Kidney (tissue), 14 donors: ENCODE data around the gene PGBD2. TPM values are rescaled to one million over a fixed set of nuclear protein-coding genes. Genes with fewer than 3 reads are reported as not detected.
A peak's percentile ranks its signal among the peaks of the same experiment; 100 is the strongest.

Experiments used
- DNase-seq, 5 donors: peaks; one replicate each; pipeline ENCODE4 v3.0.0-alpha.2; 2013 to 2020
- FAIRE-seq: peaks from 2 replicates; lab custom pipeline; 2012; peaks lifted over from hg19 to GRCh38; lab: Jason Lieb, UNC
- H3K27ac ChIP-seq, 2 donors: one replicate each; pipeline ENCODE4 v1.7.0; 2013; ENCODE audit warnings: low read depth in 2 of 2, low read length in 2 of 2, inconsistent platforms in 1 of 2
- H3K27me3 ChIP-seq: one replicate; pipeline ENCODE4 v1.7.1; 2013; ENCODE audit warnings: low read length, inconsistent platforms; ENCODE audit not compliant: control insufficient read depth, insufficient read depth
- H3K36me3 ChIP-seq, 3 donors: one replicate each; pipeline versions ENCODE4 v1.7.0 to v1.7.1; 2013; ENCODE audit warnings: low read length in 3 of 3, control low read depth in 1 of 3, inconsistent platforms in 1 of 3; ENCODE audit not compliant: insufficient read depth in 3 of 3, control insufficient read depth in 2 of 3
- H3K4me1 ChIP-seq, 3 donors: one replicate each; pipeline versions ENCODE4 v1.7.0 to v1.7.1; 2013; ENCODE audit warnings: low read length in 3 of 3, inconsistent platforms in 1 of 3, low read depth in 1 of 3; ENCODE audit not compliant: control insufficient read depth in 2 of 3, insufficient read depth in 2 of 3
- H3K4me3 ChIP-seq, 3 donors: one replicate each; pipeline versions ENCODE4 v1.7.0 to v1.8.1; 2013; ENCODE audit warnings: low read length in 3 of 3, control low read depth in 1 of 3, inconsistent platforms in 1 of 3
- H3K9ac ChIP-seq, 3 donors: one replicate each; pipeline versions ENCODE4 v1.7.0 to v1.7.1; 2013; ENCODE audit warnings: low read length in 3 of 3, control low read depth in 1 of 3, inconsistent platforms in 1 of 3
- H3K9me3 ChIP-seq, 3 donors: one replicate each; pipeline versions ENCODE4 v1.7.0 to v1.7.1; 2013; ENCODE audit warnings: low read length in 3 of 3, control low read depth in 1 of 3, inconsistent platforms in 1 of 3; ENCODE audit not compliant: control insufficient read depth in 2 of 3, insufficient read depth in 1 of 3
- intact Hi-C: fragments of 100-400 bp; cut with DNase I; formaldehyde crosslinking; loops from one replicate; pipeline ENCODE4 v1.11.1; 2022
- polyA plus RNA-seq: library from polyadenylated mRNA; stranded (reverse); fragments of 350-450 nt; fragmentation: Illumina TruSeq; extraction: RNeasy Lipid Tissue Mini Kit (QIAGEN cat#74804); gene quantifications from one replicate; pipeline ENCODE4 v1.2.3, GENCODE V29; 2014; ENCODE audit warnings: low read depth, low replicate concordance; ENCODE audit not compliant: insufficient read depth
- total RNA-seq: library from RNA; stranded (reverse); fragmentation: NEBNext Ultra II Directional; extraction: Animal tissue kit (Norgen Biotek cat#: 25700); gene quantifications from one replicate; pipeline ENCODE4 v1.2.1, GENCODE V29; 2021
- TF ChIP-seq, protein P1 (sequence below): IDR thresholded peaks from 3 replicates; pipeline ENCODE4 v1.5.1; 2012; ENCODE audit warnings: mild to moderate bottlenecking, moderate library complexity, borderline replicate concordance; ENCODE audit not compliant: insufficient read depth; ENCODE audit errors: extremely low read depth
- donor health status: control.
- donor health status: control.
- donor health status: control.
- donor health status: control.
- donor health status: control.
- donor health status: DM: yes; HTN: yes; CAD: no.
- donor health status: Normal renal cell carcinoma (clear cell type).

The PGBD2 gene
- total and polyA plus RNA-seq, 2 donors from 2014 or later: 3.4 to 6.9 TPM

DNA sequence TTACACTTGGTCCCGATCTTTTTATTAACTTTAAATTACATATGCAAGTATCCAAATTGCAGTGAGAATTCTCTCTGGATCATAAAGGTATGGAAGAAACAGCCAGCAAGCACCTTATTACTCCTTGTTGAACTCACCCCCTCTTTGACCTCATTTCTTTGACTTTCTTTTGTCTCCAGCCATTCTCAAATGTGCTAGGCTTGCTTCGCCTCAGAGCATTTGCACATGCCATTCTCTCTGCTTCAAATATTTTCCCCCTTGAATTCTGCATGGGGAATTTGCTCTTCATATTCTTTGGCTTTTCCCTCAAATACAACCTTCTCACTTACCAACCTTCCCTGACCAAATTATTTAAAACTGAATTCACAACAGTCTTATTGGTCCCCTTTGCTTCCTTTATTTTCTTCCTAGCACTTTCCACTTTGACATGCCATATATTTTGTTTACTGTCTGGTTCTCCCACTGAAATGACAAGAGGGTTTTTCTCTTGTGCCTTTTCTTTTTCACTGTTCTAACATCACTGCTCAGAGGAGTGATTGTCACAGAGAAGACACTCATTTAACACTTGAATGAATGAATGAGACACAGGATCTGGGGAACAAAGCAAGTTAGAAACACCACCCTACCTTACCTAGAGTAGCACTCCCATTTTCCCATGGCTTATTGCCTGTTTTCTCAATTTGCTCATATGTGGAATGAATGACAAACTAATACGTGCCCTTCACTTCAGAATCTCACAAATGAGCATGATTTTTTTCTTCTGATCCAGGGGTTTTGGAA, 1.4 kb upstream of the PGBD2 start:
- no peaks in the 10 kb centered on the region for H3K27me3 ChIP-seq
- H3K4me3 ChIP-seq: no peak overlapping the region
- no peak overlapping the region for H3K9ac ChIP-seq
- FAIRE-seq: no peak
- H3K9me3 ChIP-seq: no peaks in the 10 kb centered on the region
- H3K36me3 ChIP-seq: no peaks in the 10 kb centered on the region
- H3K4me1 ChIP-seq: peaks cover 0 to 4% (median 3%) of the 10 kb centered on the region in 3 donors
- H3K27ac ChIP-seq: no peak overlapping the region
- no peak for DNase-seq
- intact Hi-C loops: no loop called here
- TF ChIP-seq, protein P1, sequence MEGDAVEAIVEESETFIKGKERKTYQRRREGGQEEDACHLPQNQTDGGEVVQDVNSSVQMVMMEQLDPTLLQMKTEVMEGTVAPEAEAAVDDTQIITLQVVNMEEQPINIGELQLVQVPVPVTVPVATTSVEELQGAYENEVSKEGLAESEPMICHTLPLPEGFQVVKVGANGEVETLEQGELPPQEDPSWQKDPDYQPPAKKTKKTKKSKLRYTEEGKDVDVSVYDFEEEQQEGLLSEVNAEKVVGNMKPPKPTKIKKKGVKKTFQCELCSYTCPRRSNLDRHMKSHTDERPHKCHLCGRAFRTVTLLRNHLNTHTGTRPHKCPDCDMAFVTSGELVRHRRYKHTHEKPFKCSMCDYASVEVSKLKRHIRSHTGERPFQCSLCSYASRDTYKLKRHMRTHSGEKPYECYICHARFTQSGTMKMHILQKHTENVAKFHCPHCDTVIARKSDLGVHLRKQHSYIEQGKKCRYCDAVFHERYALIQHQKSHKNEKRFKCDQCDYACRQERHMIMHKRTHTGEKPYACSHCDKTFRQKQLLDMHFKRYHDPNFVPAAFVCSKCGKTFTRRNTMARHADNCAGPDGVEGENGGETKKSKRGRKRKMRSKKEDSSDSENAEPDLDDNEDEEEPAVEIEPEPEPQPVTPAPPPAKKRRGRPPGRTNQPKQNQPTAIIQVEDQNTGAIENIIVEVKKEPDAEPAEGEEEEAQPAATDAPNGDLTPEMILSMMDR: no peak

DNA sequence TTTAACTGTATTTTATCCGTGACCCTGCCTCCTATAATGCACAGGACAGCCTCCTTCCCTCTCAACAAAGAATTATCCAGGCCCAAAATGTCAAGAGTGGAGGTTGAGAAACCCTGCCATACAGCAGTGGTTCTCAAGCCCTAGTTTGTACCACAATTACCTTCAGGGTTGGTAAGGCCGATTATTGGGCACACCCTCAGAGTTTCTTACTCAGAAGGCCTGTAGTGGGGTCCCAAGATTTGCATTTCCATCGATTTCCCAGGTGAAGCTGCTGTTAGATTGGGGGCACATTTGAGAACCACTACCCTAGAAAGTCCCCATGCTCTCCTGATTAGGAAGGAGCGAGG, 400 bp upstream of the PGBD2 start:
- intact Hi-C loops: no loop called here
- no peak for FAIRE-seq

DNA sequence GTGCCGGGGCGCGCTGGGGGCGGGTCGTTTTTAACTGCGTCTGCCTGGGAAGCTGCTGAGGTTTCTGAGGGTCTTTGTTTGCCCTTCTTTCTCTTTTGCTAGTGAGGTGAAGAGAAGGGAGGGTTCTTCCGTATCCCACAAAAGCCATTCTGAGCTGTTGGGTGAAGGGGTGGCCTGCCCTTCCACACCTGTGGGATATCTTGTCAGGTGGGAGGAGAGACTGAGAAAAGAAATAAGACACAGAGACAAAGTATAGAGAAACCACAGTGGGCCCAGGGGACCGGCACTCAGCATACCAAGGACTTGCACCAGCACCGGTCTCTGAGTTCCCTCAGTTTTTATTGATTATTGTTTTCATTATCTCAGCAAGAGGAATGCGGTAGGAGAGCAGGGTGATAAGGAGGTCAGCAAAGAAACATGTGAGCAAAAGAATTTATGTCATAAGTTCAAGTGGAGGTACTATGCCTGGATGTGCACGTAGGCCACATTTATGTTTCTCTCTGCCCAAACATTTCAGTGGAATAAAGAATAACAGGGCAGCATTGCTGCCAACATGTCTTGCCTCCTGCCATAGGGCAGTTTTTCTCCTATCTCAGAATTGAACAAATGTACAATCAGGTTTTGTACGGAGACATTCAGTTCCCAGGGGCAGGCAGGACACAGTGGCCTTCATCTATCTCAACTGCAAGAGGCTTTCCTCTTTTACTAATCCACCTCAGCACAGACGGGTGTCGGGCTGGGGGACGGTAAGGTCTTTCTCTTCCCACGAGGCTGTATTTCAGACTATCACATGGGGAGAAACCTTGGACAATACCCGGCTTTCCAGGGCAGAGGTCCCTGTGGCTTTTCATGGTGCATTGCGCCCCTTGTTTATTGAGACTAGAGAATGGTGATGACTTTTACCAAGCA, 972 bp downstream of the PGBD2 start:
- peaks cover 0 to 4% (median 3%) of the 10 kb centered on the region in 3 donors for H3K4me1 ChIP-seq
- peak overlapping the region; percentile 80 to 90 (median 86) for H3K4me3 ChIP-seq
- peak overlapping the region; percentile 72 to 82 (median 81) for H3K9ac ChIP-seq
- intact Hi-C loops: no loop called here
- H3K9me3 ChIP-seq: no peaks in the 10 kb centered on the region
- no peak for FAIRE-seq
- no peak for DNase-seq
- TF ChIP-seq, protein P1: no peak
- no peaks in the 10 kb centered on the region for H3K27me3 ChIP-seq
- H3K36me3 ChIP-seq: no peaks in the 10 kb centered on the region
- peak overlapping the region; percentile 34 to 77 for H3K27ac ChIP-seq

More for the DNA sequence above, 400 bp upstream of the PGBD2 start:
- peaks cover 0 to 4% (median 3%) of the 10 kb centered on the region in 3 donors for H3K4me1 ChIP-seq
- H3K4me3 ChIP-seq: peak overlapping the region; percentile 68 to 84 (median 82)
- TF ChIP-seq, protein P1: no peak
- no peak for DNase-seq
- peak overlapping the region; percentile 30 to 79 (median 50) for H3K9ac ChIP-seq
- H3K36me3 ChIP-seq: no peaks in the 10 kb centered on the region
- no peaks in the 10 kb centered on the region for H3K9me3 ChIP-seq
- H3K27me3 ChIP-seq: no peaks in the 10 kb centered on the region
- peak overlapping the region; percentile 94 to 95 for H3K27ac ChIP-seq
